GM18858 (cell line): ENCODE results near the gene ITGAE.

Experiments used
- ATAC-seq: cut with Tn5 transposase; IDR thresholded peaks from one replicate; pipeline ENCODE4 v1.9.1; 2021; ENCODE audit not compliant: unreplicated experiment

The ITGAE gene

GRCh38 chr17:3821101-3821500 lies 20.1 kb upstream of the ITGAE start:
- no peak for ATAC-seq

GRCh38 chr17:3818786-3819185 lies 17.8 kb upstream of the ITGAE start:
- ATAC-seq = no peak

GRCh38 chr17:3817851-3818605 lies 17.0 kb upstream of the ITGAE start:
- no peak for ATAC-seq

DNA sequence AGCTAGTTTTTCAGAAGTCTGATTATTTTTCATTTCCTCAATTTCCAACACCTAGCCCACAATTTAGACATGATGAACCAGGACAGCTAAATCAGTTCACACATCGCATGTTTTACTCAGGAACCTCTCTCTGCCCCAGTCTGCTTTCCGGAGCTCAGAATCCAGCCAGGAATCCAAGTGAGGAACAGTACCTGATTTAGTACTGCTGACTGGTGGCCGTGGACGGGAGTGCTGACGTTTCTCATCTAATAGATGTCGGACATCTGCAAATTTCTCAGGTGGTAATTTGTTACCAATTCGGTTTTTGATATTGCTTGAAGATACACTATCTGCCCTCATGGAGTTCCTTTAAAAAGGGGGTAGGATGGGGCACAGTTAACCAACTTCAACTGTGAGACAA lies 14.9 kb upstream of the ITGAE start:
- no peak for ATAC-seq

DNA sequence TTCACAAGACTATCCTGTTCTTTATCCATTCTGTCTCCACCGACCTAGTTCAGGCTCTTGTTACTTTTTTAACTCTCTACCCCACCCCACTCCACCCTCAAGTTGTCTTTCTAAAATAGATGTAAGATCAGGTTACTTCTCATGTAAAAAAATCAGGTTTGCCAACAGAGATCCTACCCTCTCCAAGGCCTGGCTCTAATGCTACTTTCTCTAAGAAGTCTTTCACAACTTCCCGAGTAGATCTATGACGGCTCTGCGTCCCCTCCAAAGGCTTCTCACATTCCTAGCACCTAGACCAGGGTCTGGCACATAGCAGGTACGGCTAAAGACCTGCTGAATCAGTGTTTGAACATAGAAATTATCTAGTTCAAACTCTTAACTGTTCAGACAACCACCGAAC lies 14.1 kb upstream of the ITGAE start:
- no peak for ATAC-seq

- ATAC-seq = no peak
These were observed 13.4 kb upstream of the ITGAE start for GRCh38 chr17:3814361-3814760.

DNA sequence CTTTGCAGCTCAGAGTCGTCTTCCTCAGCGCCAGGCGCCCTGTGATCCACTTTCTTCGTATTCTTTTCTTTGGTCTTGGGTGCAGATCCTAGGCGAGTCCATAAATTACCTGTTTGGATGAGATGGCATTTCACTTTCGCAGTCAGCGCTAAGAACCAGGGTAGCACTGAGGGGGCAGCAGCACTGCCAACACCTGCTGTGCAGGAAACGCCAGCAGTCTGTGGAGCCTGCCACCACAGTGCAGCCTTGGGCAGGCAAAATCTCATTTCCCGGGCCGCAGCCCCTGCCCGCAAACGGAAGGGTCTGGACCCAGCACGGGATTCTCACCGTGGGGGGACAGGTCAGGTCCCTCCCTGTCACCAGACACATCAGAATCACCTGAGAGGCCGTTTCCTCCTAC lies 12.2 kb upstream of the ITGAE start:
- no peak for ATAC-seq

DNA sequence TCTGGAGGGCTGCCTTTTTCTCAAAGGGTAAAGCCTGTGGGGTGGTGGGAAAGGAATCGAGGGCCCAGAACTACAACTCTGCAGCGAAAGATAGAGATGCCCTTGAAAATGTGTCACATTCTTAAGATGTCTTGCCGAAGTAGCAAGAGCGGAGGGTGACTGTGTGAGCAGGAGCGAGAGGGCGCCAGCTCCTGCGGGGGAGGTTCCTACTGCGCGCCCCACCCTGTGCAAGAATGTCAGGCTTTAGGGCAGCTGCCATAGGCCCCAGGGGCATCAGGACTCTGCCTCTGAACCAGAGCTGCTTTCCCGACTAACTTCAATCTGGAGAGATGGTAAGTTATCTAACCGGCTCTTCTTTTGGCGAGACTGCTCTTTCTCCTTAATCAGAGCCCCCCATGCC lies 11.8 kb upstream of the ITGAE start:
- no peak for ATAC-seq

- no peak for ATAC-seq
These were observed 11.3 kb upstream of the ITGAE start for GRCh38 chr17:3812284-3812683.

- ATAC-seq = no peak
These were observed 9.0 kb upstream of the ITGAE start for GRCh38 chr17:3810019-3810418.

GRCh38 chr17:3809135-3809534 lies 8.1 kb upstream of the ITGAE start:
- ATAC-seq = no peak

GRCh38 chr17:3808701-3809100 lies 7.7 kb upstream of the ITGAE start:
- no peak for ATAC-seq

GRCh38 chr17:3805581-3805980 lies 4.6 kb upstream of the ITGAE start:
- ATAC-seq = no peak

GRCh38 chr17:3804503-3804931 lies 3.5 kb upstream of the ITGAE start:
- no peak for ATAC-seq

DNA sequence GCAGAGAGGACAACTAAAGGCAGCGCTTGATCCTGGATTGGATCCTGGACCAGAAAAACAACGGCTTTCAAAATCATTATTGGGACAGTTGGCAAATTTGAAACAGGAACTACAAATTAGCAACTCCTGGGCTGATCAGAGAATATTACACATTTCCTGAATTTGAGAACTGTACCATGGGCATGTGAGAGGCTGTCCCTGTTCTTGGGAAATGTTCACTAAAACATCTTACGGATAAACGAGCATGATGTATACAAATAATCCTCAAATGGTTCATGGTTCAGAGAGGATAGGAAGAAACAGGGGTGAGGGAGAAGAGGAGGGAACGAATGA lies 2.3 kb upstream of the ITGAE start:
- ATAC-seq = no peak

GRCh38 chr17:3802461-3803307 lies 1.7 kb upstream of the ITGAE start:
- ATAC-seq = no peak

GRCh38 chr17:3801792-3802191 lies 804 bp upstream of the ITGAE start:
- no peak for ATAC-seq

DNA sequence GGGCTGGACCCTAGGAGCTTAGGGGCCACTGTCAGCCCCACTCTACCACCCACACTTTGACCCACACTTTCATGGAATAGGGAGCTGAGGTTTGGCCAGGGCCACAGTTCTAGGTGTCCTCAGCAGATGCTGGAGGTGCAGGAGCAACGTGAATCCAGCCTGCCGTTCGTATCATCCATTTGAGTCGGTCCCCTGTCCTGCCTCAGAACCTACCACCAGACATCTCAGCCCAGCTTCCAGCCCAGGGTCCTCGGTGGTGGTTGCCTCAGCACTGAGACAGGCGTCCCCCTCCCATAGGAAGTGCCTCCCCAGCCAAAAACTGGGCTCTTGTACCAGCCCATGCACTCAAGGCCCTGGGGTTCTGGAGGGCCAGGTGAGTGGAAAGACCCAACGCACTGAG lies 359 bp upstream of the ITGAE start:
- no peak for ATAC-seq

GRCh38 chr17:3799181-3799945 lies 1.6 kb downstream of the ITGAE start:
- no peak for ATAC-seq

DNA sequence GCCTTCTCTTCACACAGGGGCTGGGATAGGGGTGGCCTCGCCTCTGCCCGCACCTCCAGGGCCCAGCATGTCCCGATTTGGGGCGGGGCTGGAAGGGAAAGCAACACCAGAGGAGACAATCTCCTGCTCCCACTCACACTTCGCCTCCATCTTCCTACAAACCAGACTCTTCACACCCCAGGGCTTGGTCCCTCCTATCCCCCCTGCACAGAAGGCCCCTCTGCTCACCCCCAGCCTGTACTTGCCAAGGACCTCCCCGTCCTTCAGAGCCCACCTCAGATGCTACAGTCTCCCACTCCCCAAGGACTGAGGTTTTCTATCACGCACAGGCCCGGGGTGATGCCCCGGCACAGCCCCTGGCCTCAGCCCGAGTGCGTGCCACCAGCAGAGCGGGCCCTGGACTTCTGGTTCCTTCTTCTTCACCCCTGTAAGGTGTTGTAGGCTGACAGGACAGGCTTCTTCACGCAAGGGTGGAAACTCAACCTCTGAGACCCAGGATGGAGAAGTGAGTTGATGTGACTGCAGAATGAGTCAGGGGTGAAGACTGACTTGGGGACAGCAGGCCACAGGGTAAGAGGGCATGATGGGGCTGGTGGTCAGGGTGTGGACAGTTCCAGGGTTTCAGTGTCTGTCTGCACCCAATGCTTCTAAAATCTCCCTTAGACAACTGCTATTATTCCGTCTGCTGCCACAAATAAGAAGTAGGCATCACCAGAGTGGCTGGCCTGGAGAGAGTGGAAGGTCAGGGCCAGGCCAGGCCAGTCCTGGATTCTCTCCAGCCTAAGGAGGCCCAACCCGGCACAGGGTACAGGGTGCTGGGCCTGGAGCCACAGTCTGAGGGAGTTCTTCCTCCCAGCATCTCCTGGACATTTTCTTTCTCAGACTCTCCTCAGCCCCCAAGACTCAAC lies 2.5 kb downstream of the ITGAE start:
- ATAC-seq = no peak

DNA sequence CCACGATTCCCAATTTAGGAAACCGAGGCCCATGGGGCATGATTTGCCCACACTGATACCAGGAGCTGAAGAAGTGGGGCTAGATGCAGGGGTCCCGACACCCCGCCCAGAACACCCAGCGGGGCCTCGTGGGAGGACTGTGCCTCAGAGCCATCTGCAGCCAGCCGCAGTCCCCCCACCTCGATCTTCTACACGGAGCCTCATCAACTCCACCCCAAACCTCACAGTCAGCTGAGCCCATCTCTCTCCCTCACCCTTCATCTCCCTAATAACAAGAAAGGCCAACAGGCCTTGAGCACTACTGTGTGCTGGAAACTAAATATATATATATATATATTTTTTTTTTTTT lies 4.2 kb downstream of the ITGAE start:
- no peak for ATAC-seq
